ENCODE data around the gene SCART1.
"Not testable (repeated sequence)": the region's sequence is repeated elsewhere in the genome, so short reads cannot be mapped to it uniquely, and the experiment has no call there.

Gene SCART1

DNA sequence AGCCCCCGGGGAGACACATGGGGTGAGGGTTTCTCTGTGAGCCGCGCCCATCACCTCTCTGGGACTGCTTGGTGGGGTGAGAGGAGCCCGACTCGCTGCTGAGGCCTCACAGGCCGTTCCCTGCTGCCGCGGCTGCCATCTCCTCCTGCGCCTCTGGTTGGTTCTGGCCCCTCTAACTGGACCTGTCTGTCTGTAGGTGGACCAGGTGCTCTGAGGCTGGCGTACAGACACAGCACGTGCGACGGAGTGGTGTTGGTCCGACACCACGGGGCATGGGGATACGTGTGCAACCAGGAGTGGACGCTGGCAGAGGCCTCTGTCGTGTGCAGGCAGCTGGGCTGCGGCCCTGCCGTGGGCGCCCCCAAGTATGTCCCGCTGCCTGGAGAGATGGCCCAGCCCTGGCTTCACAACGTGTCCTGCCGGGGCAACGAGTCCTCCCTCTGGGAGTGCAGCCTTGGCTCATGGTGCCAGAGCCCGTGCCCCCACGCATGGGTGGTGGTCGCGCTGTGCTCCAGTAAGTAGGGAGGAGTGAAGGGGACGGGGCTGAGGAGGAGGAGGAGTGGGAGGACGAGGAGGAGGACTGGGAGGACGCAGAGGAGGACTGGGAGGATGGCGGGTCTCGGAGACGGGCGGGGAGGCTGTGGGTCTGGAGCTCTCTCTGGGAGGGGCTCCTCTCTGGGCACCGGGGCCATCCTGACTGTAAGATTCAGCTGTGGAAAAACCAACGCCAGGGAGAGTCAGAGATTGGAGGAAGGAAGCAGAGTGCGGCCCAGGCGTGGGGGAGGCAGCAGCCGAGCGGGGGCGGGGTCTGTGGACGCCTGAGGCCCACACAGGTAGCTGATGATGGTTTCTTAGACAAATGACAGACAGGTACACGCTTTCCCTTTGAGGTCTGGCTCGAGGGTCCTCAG is 2.6 kb downstream of the SCART1 start:
- no peak for DNase-seq

DNA sequence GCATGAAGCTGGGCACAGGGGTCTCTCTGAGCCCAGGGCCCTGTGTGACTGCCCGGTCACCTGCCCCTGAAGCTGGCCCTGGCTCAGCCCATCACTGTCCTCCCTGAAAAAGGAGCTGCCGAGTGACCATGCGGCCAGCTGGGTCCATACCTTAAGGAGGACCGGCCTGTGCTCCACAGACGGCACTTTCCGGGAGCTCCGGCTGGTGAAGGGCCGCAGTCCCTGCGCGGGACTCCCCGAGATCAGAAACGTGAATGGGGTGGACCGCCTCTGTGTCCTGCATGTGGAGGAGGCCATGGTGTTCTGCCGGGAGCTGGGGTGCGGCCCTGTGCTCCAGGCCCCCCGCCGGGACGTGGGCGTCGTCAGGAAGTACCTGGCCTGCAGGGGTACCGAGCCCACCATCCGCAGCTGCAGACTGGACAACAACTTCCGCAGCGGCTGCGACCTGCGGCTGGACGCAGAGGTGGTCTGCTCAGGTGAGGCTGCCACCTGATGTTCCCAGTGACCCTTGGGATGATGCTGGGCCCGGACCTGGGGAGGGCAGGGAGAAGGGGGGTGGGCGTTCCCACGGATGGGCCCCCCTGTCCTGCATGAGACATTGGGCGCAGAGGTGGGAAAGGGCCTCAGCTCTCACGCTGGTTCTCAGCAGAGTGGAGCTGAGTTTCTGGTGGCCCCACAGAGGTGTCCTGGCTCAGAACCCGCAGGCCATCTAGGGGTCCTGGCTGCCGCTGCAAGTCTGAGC is 3.5 kb downstream of the SCART1 start:
- no peak for DNase-seq

- no peak for DNase-seq
Measured at GRCh38 chr10:133458021-133458709, 4.4 kb downstream of the SCART1 start.

DNA sequence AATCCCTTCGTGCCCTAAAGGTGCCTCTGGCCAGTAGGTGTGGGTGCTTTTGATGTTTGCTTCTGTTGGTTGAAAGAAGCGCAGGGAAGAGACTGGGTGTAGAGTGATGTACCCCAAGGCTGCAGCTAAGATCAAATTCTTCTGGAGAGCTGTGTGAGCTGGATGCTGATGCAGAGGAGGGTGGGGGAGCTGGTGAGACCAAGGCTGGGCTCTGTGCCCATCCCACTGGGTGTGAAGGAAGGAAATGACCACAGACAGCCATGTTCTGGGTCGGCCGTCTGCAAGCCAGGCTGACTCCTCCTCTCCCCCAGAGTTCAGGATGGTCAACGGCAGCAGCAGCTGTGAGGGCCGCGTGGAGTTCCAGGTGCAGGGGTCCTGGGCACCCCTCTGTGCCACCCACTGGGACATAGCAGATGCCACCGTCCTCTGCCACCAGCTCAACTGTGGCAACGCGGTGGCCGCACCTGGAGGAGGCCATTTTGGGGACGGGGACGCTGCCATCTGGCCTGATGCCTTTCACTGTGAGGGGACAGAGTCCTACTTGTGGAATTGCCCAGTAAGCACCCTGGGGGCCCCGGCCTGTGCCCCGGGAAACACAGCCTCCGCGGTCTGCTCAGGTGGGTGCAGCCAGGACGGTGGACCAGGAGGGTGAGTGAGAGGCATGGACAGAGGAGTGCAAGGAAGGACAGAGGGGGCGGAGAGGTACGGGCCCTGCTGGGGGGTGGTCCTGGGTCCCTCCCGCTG is 5.1 kb downstream of the SCART1 start:
- no peak for DNase-seq

DNA sequence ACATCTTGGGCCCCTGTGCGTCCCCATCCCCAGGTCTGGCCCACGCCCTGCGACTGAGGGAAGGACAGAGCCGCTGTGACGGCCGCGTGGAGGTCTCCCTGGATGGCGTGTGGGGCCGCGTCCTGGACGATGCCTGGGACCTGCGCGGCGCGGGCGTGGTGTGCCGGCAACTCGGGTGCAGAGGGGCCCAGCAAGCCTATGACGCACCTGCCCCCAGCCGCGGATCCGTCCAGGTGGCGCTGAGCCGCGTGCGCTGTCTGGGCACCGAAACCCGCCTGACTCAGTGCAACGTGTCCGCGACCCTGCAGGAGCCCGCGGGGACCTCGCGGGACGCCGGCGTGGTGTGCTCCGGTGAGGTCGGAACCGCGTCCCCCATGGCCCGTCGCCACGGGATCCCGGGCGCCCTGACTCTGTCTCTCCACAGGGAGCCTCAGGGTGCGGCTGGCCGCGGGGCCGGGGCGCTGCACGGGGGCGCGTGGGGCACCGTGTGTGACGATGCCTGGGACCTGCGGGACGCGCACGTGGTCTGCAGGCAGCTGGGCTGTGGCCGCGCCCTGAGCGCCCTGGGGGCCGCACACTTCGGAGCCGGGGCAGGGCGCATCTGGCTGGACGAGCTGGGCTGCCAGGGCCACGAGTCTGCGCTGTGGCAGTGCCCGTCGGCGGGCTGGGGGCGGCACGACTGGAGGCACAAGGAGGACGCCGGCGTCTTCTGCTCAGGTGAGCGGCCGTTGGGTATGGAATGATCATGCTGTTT is 5.9 kb downstream of the SCART1 start:
- no peak for DNase-seq

DNA sequence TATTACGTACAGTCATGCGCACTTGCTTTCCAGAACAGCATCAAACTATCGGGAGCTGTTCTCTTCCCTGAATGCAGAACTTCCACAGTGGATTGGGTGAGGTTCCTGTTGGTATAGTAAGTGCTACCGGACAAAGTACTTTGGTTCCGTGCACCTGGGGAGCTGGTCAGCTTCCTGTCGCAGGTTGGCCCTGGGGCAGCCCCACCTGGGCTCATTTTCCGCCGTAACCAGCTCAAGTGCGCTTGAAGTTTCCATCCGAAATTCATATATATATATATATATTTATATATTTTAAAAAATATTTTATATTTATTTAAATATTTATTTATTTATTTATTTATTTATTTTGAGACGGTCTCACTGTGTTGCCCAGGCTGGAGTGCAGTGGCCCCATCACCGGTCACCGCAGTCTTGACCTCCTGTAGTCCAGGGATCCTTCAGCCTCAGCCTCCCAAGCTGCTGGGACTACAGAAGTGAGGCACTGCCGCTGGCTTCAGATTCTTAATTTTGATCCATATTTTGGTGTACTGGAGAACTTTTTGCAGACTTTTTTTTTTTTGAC is 6.5 kb downstream of the SCART1 start:
- DNase-seq, result no peak

- DNase-seq, result no peak
Measured at GRCh38 chr10:133461027-133461426, 7.3 kb downstream of the SCART1 start.

DNA sequence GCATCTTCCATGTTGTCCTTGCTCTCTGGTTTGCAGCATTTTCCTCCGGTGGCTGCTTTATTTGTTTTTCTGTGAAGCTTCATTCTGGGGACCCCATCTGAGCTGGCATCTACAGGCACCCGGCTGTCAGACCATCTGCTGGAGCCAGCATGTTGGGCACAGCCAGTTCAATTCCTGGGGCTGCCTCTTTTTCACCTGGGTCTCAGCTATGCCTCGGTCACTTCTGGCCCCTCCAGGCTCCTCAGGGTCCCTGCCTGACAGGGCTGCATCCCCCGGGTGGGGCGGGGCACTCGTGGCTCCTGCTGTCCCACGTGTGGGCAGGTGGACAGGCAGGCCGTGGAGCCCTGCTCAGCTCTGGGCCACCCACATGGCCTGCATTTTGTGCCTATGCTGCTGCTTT is 8.1 kb downstream of the SCART1 start:
- DNase-seq, result no peak

GRCh38 chr10:133462512-133463305 is 9.0 kb downstream of the SCART1 start:
- DNase-seq, result no peak

DNA sequence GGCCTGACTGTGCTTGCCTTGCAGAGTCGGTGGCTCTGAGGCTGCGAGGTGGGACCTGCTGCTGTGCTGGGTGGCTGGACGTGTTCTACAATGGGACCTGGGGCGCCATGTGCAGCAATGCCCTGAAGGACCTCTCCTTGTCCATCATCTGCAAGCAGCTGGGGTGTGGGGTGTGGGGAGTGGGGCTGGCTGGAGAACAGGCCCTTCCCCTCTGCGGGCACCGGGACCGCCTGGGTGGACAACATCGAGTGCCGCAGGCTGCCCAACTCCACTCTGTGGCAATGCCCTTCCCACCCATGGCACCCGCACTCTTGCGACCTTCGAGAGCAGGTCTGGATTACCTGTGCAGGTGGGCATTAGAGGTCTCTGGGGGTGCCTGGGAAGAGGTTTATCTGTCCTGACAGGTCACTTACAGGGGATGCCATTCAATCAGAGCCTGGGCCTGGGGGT is 10.9 kb downstream of the SCART1 start:
- no peak for DNase-seq

GRCh38 chr10:133465191-133465949 is 11.6 kb downstream of the SCART1 start:
- DNase-seq, result no peak

- DNase-seq, result no peak
Measured at GRCh38 chr10:133465950-133466474, 12.3 kb downstream of the SCART1 start.

GRCh38 chr10:133466683-133467275 is 13.0 kb downstream of the SCART1 start:
- no peak for DNase-seq

- DNase-seq, result no peak
Measured at GRCh38 chr10:133467286-133467911, 13.7 kb downstream of the SCART1 start.

DNA sequence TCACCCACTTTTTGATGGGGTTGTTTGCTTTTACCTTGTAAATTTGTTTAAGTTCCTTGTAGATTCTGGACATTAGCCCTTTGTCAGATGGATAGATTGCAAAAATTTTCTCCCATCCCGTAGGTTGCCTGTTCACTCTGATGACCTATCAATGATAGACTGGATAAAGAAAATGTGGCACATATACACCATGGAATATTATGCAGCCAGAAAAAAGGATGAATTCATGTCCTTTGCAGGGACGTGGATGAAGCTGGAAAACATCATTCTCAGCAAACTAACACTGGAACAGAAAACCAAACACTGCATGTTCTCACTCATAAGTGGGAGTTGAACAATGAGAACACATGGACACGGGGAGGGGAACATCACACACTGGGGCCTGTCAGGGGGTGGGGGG is 15.5 kb downstream of the SCART1 start:
- not testable (repeated sequence) for DNase-seq

- no peak for DNase-seq
Measured at GRCh38 chr10:133471300-133472109, 17.8 kb downstream of the SCART1 start.

GRCh38 chr10:133473270-133473669 is 19.5 kb downstream of the SCART1 start:
- DNase-seq, result no peak

DNA sequence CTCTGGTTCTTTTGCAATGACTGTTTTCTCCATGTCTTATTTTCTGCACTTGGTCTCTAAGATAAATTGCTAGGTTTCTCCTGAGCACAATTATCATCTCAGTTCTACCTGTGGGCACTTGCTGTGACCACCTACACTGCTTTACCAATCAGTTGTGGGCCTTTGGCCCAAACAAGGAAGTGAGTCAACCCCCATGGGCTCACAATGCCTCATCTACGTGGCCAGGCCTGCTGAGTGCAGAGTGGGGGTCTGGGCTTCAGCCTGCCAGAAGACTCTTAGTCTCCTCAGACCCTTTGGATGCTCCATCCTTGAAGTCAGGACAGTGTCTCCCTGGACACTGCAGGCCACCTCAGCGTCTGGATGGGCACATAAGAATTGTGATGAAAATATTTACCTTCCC is 20.3 kb downstream of the SCART1 start:
- DNase-seq, result no peak
